ENCODE data around the gene TTC33. TPM values are rescaled to one million over a fixed set of nuclear protein-coding genes. Genes with fewer than 3 reads are reported as not detected.

Gene TTC33
- total and polyA plus RNA-seq, 2 of the 4 experiments (the other 2 are of a cell fraction): 3.1 to 8.1 TPM

GRCh38 chr5:40587376-40587775 lies 168.4 kb downstream of the TTC33 start:
- intact Hi-C loops (cut with micrococcal nuclease): no loop called here
- Histone ChIP-seq H3K27ac (ENCODE audit: insufficient read depth, low read length) (no peak overlapping the region), H4K91ac (ENCODE audit: insufficient read depth, low read depth, low read length) (no peak overlapping the region), H3K4me3 (ENCODE audit: insufficient read depth, low read depth, low read length) (no peak overlapping the region), H3K9me1 (ENCODE audit: insufficient read depth, low read length) (no peaks in the 10 kb centered on the region), H2BK15ac (ENCODE audit: low read depth, low read length) (no peak overlapping the region), H4K20me1 (ENCODE audit: insufficient read depth, low read length) (no peaks in the 10 kb centered on the region), H3K18ac (ENCODE audit: low read depth, low read length) (no peak overlapping the region), H3K79me1 (ENCODE audit: low read depth in 1 of 2, low read length in 2 of 2) (no peaks in the 10 kb centered on the region), H3K9me3 (ENCODE audit: control insufficient read depth, insufficient read depth, low read length) (no peaks in the 10 kb centered on the region), H2BK20ac (ENCODE audit: low read depth, low read length) (no peak overlapping the region), H3K14ac (replicated peaks; ENCODE audit: low read depth, low read length) (no peak overlapping the region), H2AFZ (replicated peaks; ENCODE audit: low read length, poor library complexity) (no peak overlapping the region), H3K4me2 (ENCODE audit: low read depth, low read length) (no peak overlapping the region), H3K4me1 (ENCODE audit: control insufficient read depth, insufficient read depth, low read length) (no peaks in the 10 kb centered on the region), H2BK5ac (ENCODE audit: low read depth, low read length, poor library complexity, severe bottlenecking) (no peak overlapping the region), H3K56ac (ENCODE audit: extremely low read depth, insufficient read depth, low read length) (no peak overlapping the region), H3K9ac (ENCODE audit: low read depth, low read length) (no peak overlapping the region), H2AK5ac (ENCODE audit: low read depth, low read length) (no peak overlapping the region), H2AK9ac (replicated peaks; ENCODE audit: low read depth, low read length, poor library complexity) (no peak overlapping the region), H3K36me3 (ENCODE audit: control insufficient read depth, insufficient read depth, low read length) (no peaks in the 10 kb centered on the region), H3K4ac (ENCODE audit: low read depth, low read length) (no peak overlapping the region), H4K5ac (ENCODE audit: low read depth, low read length) (no peak overlapping the region), H3K23ac (ENCODE audit: low read depth, low read length) (no peak overlapping the region), H2BK120ac (ENCODE audit: low read depth, low read length) (no peak overlapping the region), H4K8ac (ENCODE audit: low read depth in 2 of 2, low read length in 2 of 2) (no peak overlapping the region), H3K27me3 (ENCODE audit: control insufficient read depth, insufficient read depth, low read length) (no peaks in the 10 kb centered on the region)
- peak; percentile 87 for ATAC-seq (ENCODE audit: low read depth)
- TF ChIP-seq POLR2A (IDR thresholded peaks at IDR 0.05; ENCODE audit: low read depth, low read length): no peak
- no peak for TF ChIP-seq MAFK (IDR thresholded peaks at IDR 0.05; ENCODE audit: low read depth, low read length)
- TF ChIP-seq MXI1 (IDR thresholded peaks at IDR 0.05; ENCODE audit: borderline replicate concordance, low read depth, low read length): no peak
- no peak for TF ChIP-seq NFE2L2 (IDR thresholded peaks at IDR 0.05; ENCODE audit: low read depth, low read length)
- TF ChIP-seq SMC3 (IDR thresholded peaks at IDR 0.05; ENCODE audit: low read depth, low read length): no peak
- TF ChIP-seq RAD21 (IDR thresholded peaks at IDR 0.05; ENCODE audit: low read length): no peak
- TF ChIP-seq MAZ (IDR thresholded peaks at IDR 0.05; ENCODE audit: borderline replicate concordance, low read depth, low read length): no peak
- no peak for TF ChIP-seq CTCF (conservative IDR thresholded peaks at IDR 0.05; ENCODE audit: low read depth, low read length)
- no peak for TF ChIP-seq CHD1 (IDR thresholded peaks at IDR 0.05; ENCODE audit: low read depth, low read length)
- TF ChIP-seq CEBPB (IDR thresholded peaks at IDR 0.05; ENCODE audit: low read depth, low read length): no peak
- no peak for TF ChIP-seq RFX5 (IDR thresholded peaks at IDR 0.05; ENCODE audit: low read depth, low read length)
- TF ChIP-seq RCOR1 (IDR thresholded peaks at IDR 0.05; ENCODE audit: insufficient replicate concordance, low read length): no peak
- TF ChIP-seq BHLHE40 (IDR thresholded peaks at IDR 0.05; ENCODE audit: low read depth, low read length): no peak
- TF ChIP-seq ELK1 (IDR thresholded peaks at IDR 0.05; ENCODE audit: borderline replicate concordance, low read depth, low read length): no peak
- no peak for TF ChIP-seq FOS (IDR thresholded peaks at IDR 0.05; ENCODE audit: low read depth, low read length)
- no peak for TF ChIP-seq USF2 (IDR thresholded peaks at IDR 0.05; ENCODE audit: low read depth, low read length)
- DNase-seq: peak; percentile 37
- BruUV-seq (replicated peaks): no TSS peak
- ChIA-PET CTCF (interaction anchor here (0.9 kb wide), 1 partner anchor 85 kb away, joined by 3 read pairs; no protein-coding TSS in a partner anchor), POLR2A (ENCODE audit: unreplicated experiment) (no interaction called here)
- dilution Hi-C loops (cut with HindIII; ENCODE audit: low sequenced_read_pairs, unreplicated experiment): no loop called here
- no CpG with 5 or more reads among the region's 1 CpG for WGBS, 2 experiments (ENCODE audit: extremely low coverage in 2 of 2, insufficient read length in 1 of 2)
- in situ Hi-C loops (cut with MboI; ENCODE audit: low sequenced_read_pairs): no loop called here

All from IMR-90 (cell line).